ENCODE measurements around the gene SNAPC5.

Gene SNAPC5

GRCh38 chr15:66452971-66453580, 44.5 kb downstream of the SNAPC5 start:
- DNase-seq = peak; percentile 78

GRCh38 chr15:66452420-66452819, 45.1 kb downstream of the SNAPC5 start:
- DNase-seq = peak; percentile 1

Measured in NCI-H446 treated with DMSO at 0.1 percent for 48 hours (cell line).